T-cell (primary cell): ENCODE results near the gene C2CD3. TPM values are rescaled to one million over a fixed set of nuclear protein-coding genes. Genes with fewer than 3 reads are reported as not detected.

Source experiments
- ATAC-seq, 4 experiments: fragments of 200-7000 bp in 3 of 4; fragments of 150-1000 bp in 1 of 4; cut with Tn5 transposase; replicated peaks in 1 of 4; 1 replicate in 3 of 4; 2 replicates in 1 of 4; pipeline ENCODE4 v1.10.0; 2021; ENCODE audit warnings: moderate library complexity in 3 of 4, mild to moderate bottlenecking in 2 of 4, moderate number of reproducible peaks in 1 of 4
- CTCF ChIA-PET, 2 donors: fragments of 300-600 bp; sonication (Branson Sonifier 250); formaldehyde crosslinking; loops; one replicate each; lab custom pipeline; 2022; ENCODE audit warnings: antibody characterized with exemption in 2 of 2; lab: Charles Lee
- POLR2A ChIA-PET, 2 donors: fragments of 300-600 bp; sonication (Branson Sonifier 250); formaldehyde crosslinking; loops; one replicate each; lab custom pipeline; 2022; ENCODE audit warnings: antibody characterized with exemption in 2 of 2; lab: Charles Lee
- DNase-seq, 35 experiments: peaks; one replicate each; pipeline versions ENCODE4 v3.0.0 to v3.0.0-alpha.2; 2013 to 2023
- H3K27ac ChIP-seq: one replicate; pipeline ENCODE4 v1.5.1; 2013; ENCODE audit warnings: low read length
- H3K27me3 ChIP-seq, 2 experiments: replicated peaks in 1 of 2; 1 replicate in 1 of 2; 2 replicates in 1 of 2; pipeline versions ENCODE4 v1.6.1 to v1.7.0; 2013; ENCODE audit warnings: low read length in 1 of 2, mixed read lengths in 1 of 2; ENCODE audit not compliant: control insufficient read depth in 2 of 2, insufficient read depth in 2 of 2; ENCODE audit errors: extremely low read depth in 1 of 2
- H3K36me3 ChIP-seq, 2 donors: 1 replicate in 1 of 2; 2 replicates in 1 of 2; pipeline versions ENCODE4 v1.6.1 to v1.7.0; 2013; ENCODE audit warnings: low read length in 1 of 2; ENCODE audit not compliant: control insufficient read depth in 2 of 2, insufficient read depth in 1 of 2; ENCODE audit errors: extremely low read depth in 1 of 2
- H3K4me1 ChIP-seq, 2 experiments: 1 replicate in 1 of 2; 2 replicates in 1 of 2; pipeline versions ENCODE4 v1.6.1 to v1.7.0; 2013; ENCODE audit warnings: low read length in 2 of 2, mixed read lengths in 1 of 2; ENCODE audit not compliant: insufficient read depth in 2 of 2, control insufficient read depth in 1 of 2; ENCODE audit errors: extremely low read depth in 1 of 2
- H3K4me3 ChIP-seq, 2 donors: 1 replicate in 1 of 2; 2 replicates in 1 of 2; pipeline versions ENCODE4 v1.5.1 to v1.7.0; 2013; ENCODE audit warnings: mild to moderate bottlenecking in 2 of 2, low read length in 1 of 2, moderate library complexity in 1 of 2; ENCODE audit not compliant: control insufficient read depth in 1 of 2; ENCODE audit errors: extremely low read depth in 1 of 2
- H3K9me3 ChIP-seq: 2 replicates; pipeline ENCODE4 v1.7.0; 2013
- H3K27ac Mint-ChIP-seq, 2 donors: one replicate each; pipeline ENCODE4 v1.8.0; 2020 to 2021; ENCODE audit warnings: mild to moderate bottlenecking in 2 of 2, mixed read lengths in 2 of 2
- H3K27me3 Mint-ChIP-seq, 2 donors: one replicate each; pipeline ENCODE4 v1.8.0; 2021 to 2022; ENCODE audit warnings: mixed read lengths in 2 of 2
- H3K36me3 Mint-ChIP-seq: one replicate; pipeline ENCODE4 v1.8.0; 2021; ENCODE audit warnings: mixed read lengths
- H3K4me1 Mint-ChIP-seq, 3 donors: one replicate each; pipeline ENCODE4 v1.8.0; 2020 to 2022; ENCODE audit warnings: mixed read lengths in 3 of 3, mild to moderate bottlenecking in 1 of 3
- H3K4me3 Mint-ChIP-seq, 3 donors: one replicate each; pipeline ENCODE4 v1.8.0; 2020 to 2022; ENCODE audit warnings: mild to moderate bottlenecking in 3 of 3, mixed read lengths in 3 of 3, moderate library complexity in 3 of 3
- H3K9me3 Mint-ChIP-seq, 3 donors: one replicate each; pipeline ENCODE4 v1.8.0; 2020 to 2022; ENCODE audit warnings: mixed read lengths in 3 of 3
- WGBS: methylation state at CpG from one replicate; pipeline ENCODE4 v1.1.5; 2013; ENCODE audit warnings: missing lambda C conversion rate; ENCODE audit not compliant: insufficient coverage; 5-methylcytosine and 5-hydroxymethylcytosine counted together
- total RNA-seq, 35 experiments: library from RNA in 6 of 35; stranded (reverse) in 6 of 35; fragments of 120-200 nt in 1 of 35; gene quantifications; one replicate each; pipeline versions ENCODE4 v1.2.1 to v1.2.4 and lab custom pipeline; 2013 to 2026

C2CD3 gene
- total RNA-seq, 5 donors from 2014 or later (not counting 1 experiment from before 2014, with no cell fraction given): 37.0 to 47.7 (median 41.0) TPM

GRCh38 chr11:74205181-74205580 is 34.4 kb upstream of the C2CD3 start:
- no peak overlapping the region for H3K4me3 ChIP-seq
- H3K36me3 ChIP-seq: peaks cover 5 to 17% of the 10 kb centered on the region in 2 donors
- H3K27me3 ChIP-seq: no peaks in the 10 kb centered on the region
- CTCF ChIA-PET: no interaction called here
- no peak for DNase-seq
- POLR2A ChIA-PET: no interaction called here
- ATAC-seq: no peak
- H3K9me3 ChIP-seq: no peaks in the 10 kb centered on the region
- no peak overlapping the region for H3K27ac ChIP-seq
- H3K4me1 ChIP-seq: no peaks in the 10 kb centered on the region
- H3K4me3 Mint-ChIP-seq: no peak overlapping the region
- no peaks in the 10 kb centered on the region for H3K4me1 Mint-ChIP-seq
- no peaks in the 10 kb centered on the region for H3K9me3 Mint-ChIP-seq
- H3K36me3 Mint-ChIP-seq: peaks cover 54% of the 10 kb centered on the region
- no peak overlapping the region for H3K27ac Mint-ChIP-seq
- no peaks in the 10 kb centered on the region for H3K27me3 Mint-ChIP-seq
- WGBS: no CpG with 5 or more reads among the region's 1 CpG

GRCh38 chr11:74204701-74205100 is 33.9 kb upstream of the C2CD3 start:
- Histone ChIP-seq H3K27ac (no peak overlapping the region), H3K36me3 (peaks cover 3 to 12% of the 10 kb centered on the region in 2 donors), H3K4me3 (no peak overlapping the region), H3K27me3 (no peaks in the 10 kb centered on the region), H3K4me1 (no peaks in the 10 kb centered on the region), H3K9me3 (no peaks in the 10 kb centered on the region)
- Mint-ChIP-seq H3K4me1 (no peaks in the 10 kb centered on the region), H3K36me3 (peaks cover 50% of the 10 kb centered on the region), H3K9me3 (no peaks in the 10 kb centered on the region), H3K4me3 (no peak overlapping the region), H3K27me3 (no peaks in the 10 kb centered on the region), H3K27ac (no peak overlapping the region)
- CTCF ChIA-PET: no interaction called here
- ATAC-seq (no peak), DNase-seq (no peak)
- POLR2A ChIA-PET: no interaction called here
- WGBS: 92% methylated on average over 1 of the region's 1 CpG

- Mint-ChIP-seq H3K9me3 (peaks cover 0 to 6% (median 2%) of the 10 kb centered on the region in 3 donors), H3K27ac (no peak overlapping the region), H3K27me3 (no peaks in the 10 kb centered on the region), H3K4me1 (no peaks in the 10 kb centered on the region), H3K36me3 (peaks cover 51% of the 10 kb centered on the region), H3K4me3 (no peak overlapping the region)
- CTCF ChIA-PET: no interaction called here
- ATAC-seq (no peak), DNase-seq (no peak)
- Histone ChIP-seq H3K36me3 (peaks cover 0 to 8% of the 10 kb centered on the region in 2 donors), H3K4me1 (no peaks in the 10 kb centered on the region), H3K27ac (no peak overlapping the region), H3K9me3 (no peaks in the 10 kb centered on the region), H3K27me3 (no peaks in the 10 kb centered on the region), H3K4me3 (no peak overlapping the region)
- no CpG with 5 or more reads among the region's 2 CpGs for WGBS
- POLR2A ChIA-PET: no interaction called here
These were observed 33.2 kb upstream of the C2CD3 start for GRCh38 chr11:74203966-74204365.

GRCh38 chr11:74196781-74197486 is 26.1 kb upstream of the C2CD3 start:
- no peak overlapping the region for H3K27ac ChIP-seq
- DNase-seq: no peak
- no peak overlapping the region for H3K4me3 ChIP-seq
- peaks cover 0 to 5% of the 10 kb centered on the region in 2 donors for H3K36me3 ChIP-seq
- Mint-ChIP-seq H3K36me3 (peaks cover 44% of the 10 kb centered on the region), H3K27me3 (no peaks in the 10 kb centered on the region), H3K27ac (no peak overlapping the region), H3K4me1 (peaks cover 0 to 12% (median 3%) of the 10 kb centered on the region in 3 donors), H3K4me3 (no peak overlapping the region), H3K9me3 (peaks cover 2 to 21% (median 7%) of the 10 kb centered on the region in 3 donors)
- H3K27me3 ChIP-seq: no peaks in the 10 kb centered on the region
- H3K4me1 ChIP-seq: no peaks in the 10 kb centered on the region
- ATAC-seq: no peak
- WGBS: no CpG with 5 or more reads among the region's 2 CpGs
- POLR2A ChIA-PET: no interaction called here
- H3K9me3 ChIP-seq: no peaks in the 10 kb centered on the region
- CTCF ChIA-PET: no interaction called here

GRCh38 chr11:74195828-74196227 is 25.0 kb upstream of the C2CD3 start:
- peaks cover 52% of the 10 kb centered on the region for H3K36me3 Mint-ChIP-seq
- Histone ChIP-seq H3K9me3 (no peaks in the 10 kb centered on the region), H3K4me3 (no peak overlapping the region), H3K27ac (no peak overlapping the region), H3K27me3 (no peaks in the 10 kb centered on the region), H3K36me3 (peaks cover 5% of the 10 kb centered on the region in 2 donors), H3K4me1 (no peaks in the 10 kb centered on the region)
- no peak overlapping the region for H3K27ac Mint-ChIP-seq
- ATAC-seq: no peak
- POLR2A ChIA-PET: no interaction called here
- peaks cover 2 to 23% (median 7%) of the 10 kb centered on the region in 3 donors for H3K9me3 Mint-ChIP-seq
- DNase-seq: no peak
- H3K4me1 Mint-ChIP-seq: peaks cover 0 to 18% (median 3%) of the 10 kb centered on the region in 3 donors
- H3K4me3 Mint-ChIP-seq: no peak overlapping the region
- CTCF ChIA-PET: no interaction called here
- H3K27me3 Mint-ChIP-seq: no peaks in the 10 kb centered on the region

GRCh38 chr11:74185695-74186094 is 14.9 kb upstream of the C2CD3 start:
- Histone ChIP-seq H3K4me3 (no peak overlapping the region), H3K27me3 (no peaks in the 10 kb centered on the region), H3K4me1 (no peaks in the 10 kb centered on the region), H3K36me3 (peaks cover 0 to 6% of the 10 kb centered on the region in 2 donors), H3K27ac (no peak overlapping the region), H3K9me3 (no peaks in the 10 kb centered on the region)
- peaks cover 14 to 20% (median 20%) of the 10 kb centered on the region in 3 donors for H3K4me1 Mint-ChIP-seq
- no peak overlapping the region for H3K4me3 Mint-ChIP-seq
- H3K36me3 Mint-ChIP-seq: peaks cover 44% of the 10 kb centered on the region
- no peaks in the 10 kb centered on the region for H3K27me3 Mint-ChIP-seq
- POLR2A ChIA-PET: no interaction called here
- ATAC-seq: no peak
- H3K9me3 Mint-ChIP-seq: peaks cover 0 to 8% (median 0%) of the 10 kb centered on the region in 3 donors
- no peak for DNase-seq
- WGBS: 83% methylated on average over 1 of the region's 2 CpGs
- H3K27ac Mint-ChIP-seq: no peak overlapping the region
- CTCF ChIA-PET: no interaction called here
